ENCODE results near the gene NOTO. TPM values are rescaled to one million over a fixed set of nuclear protein-coding genes. Genes with fewer than 3 reads are reported as not detected.

The NOTO gene
- total RNA-seq, 4 donors from 2014 or later, result not detected

GRCh38 chr2:73232403-73233153, 30.2 kb downstream of the NOTO start:
- Histone ChIP-seq H3K27ac (peak overlapping the region in 3 of 4 donors; percentile 64 to 95 (median 70)), H3K9me3 (no peaks in the 10 kb centered on the region), H3K27me3 (no peaks in the 10 kb centered on the region), H3K36me3 (peaks cover 0 to 26% (median 0%) of the 10 kb centered on the region in 3 donors), H3K4me1 (peaks cover 0 to 34% (median 7%) of the 10 kb centered on the region in 4 donors), H3K4me3 (peak overlapping the region; percentile 49 to 80 (median 78))
- no peak for TF ChIP-seq EP300 (IDR thresholded peaks at IDR 0.05)
- no peak for TF ChIP-seq CTCF (IDR thresholded peaks at IDR 0.05)
- no peak for TF ChIP-seq POLR2A (IDR thresholded peaks at IDR 0.05)
- peak in 1 of 2 donors; percentile 14 for DNase-seq (ENCODE audit: low spot score in 2 of 2)
- 1 to 2% methylated on average over 24 to 30 of the region's 37 CpGs for WGBS, 2 donors

- Histone ChIP-seq H3K4me1 (peaks cover 0 to 42% (median 7%) of the 10 kb centered on the region in 4 donors), H3K27me3 (no peaks in the 10 kb centered on the region), H3K27ac (peak within 1 kb of the TSS; percentile 63 to 95 (median 92)), H3K9me3 (no peaks in the 10 kb centered on the region), H3K36me3 (peaks cover 0 to 18% (median 0%) of the 10 kb centered on the region in 3 donors), H3K4me3 (peak within 1 kb of the TSS; percentile 49 to 80 (median 78))
- TF ChIP-seq CTCF (IDR thresholded peaks at IDR 0.05), result peak in 1 of 5 experiments; percentile 50
- TF ChIP-seq POLR2A (IDR thresholded peaks at IDR 0.05), result peak in 1 of 2 donors; percentile 32
- TF ChIP-seq EP300 (IDR thresholded peaks at IDR 0.05), result peak; percentile 51 to 66
- DNase-seq (ENCODE audit: low spot score in 2 of 2), result peak; percentile 98 to 99
- 0% methylated on average over 24 to 58 of the region's 67 CpGs for WGBS, 2 donors
Measured at GRCh38 chr2:73233154-73233931, 31.0 kb downstream of the NOTO start, which contains the start of gene PRADC1. PRADC1 (minus strand) TSS chr2:73233239; CDS start chr2:73233160, 79 bp downstream.

GRCh38 chr2:73233932-73234832, 31.8 kb downstream of the NOTO start, which contains the start of gene CCT7:
CCT7 (plus strand) TSS chr2:73234308; CDS start chr2:73234379, 71 bp downstream.
- no peaks in the 10 kb centered on the region for H3K27me3 ChIP-seq
- H3K36me3 ChIP-seq, result peaks cover 0 to 14% (median 0%) of the 10 kb centered on the region in 3 donors
- H3K9me3 ChIP-seq, result no peaks in the 10 kb centered on the region
- TF ChIP-seq POLR2A (IDR thresholded peaks at IDR 0.05) (peak in 1 of 2 donors; percentile 68), CTCF (IDR thresholded peaks at IDR 0.05) (no peak), EP300 (IDR thresholded peaks at IDR 0.05) (peak; percentile 66 to 97)
- peak; percentile 72 to 89 for DNase-seq (ENCODE audit: low spot score in 2 of 2)
- H3K4me1 ChIP-seq, result peaks cover 0 to 50% (median 7%) of the 10 kb centered on the region in 4 donors
- H3K27ac ChIP-seq, result peak within 1 kb of the TSS; percentile 63 to 95 (median 92)
- WGBS, 2 donors, result 0% methylated on average over 35 to 65 of the region's 69 CpGs
- peak within 1 kb of the TSS; percentile 49 to 80 (median 69) for H3K4me3 ChIP-seq

- TF ChIP-seq POLR2A (IDR thresholded peaks at IDR 0.05) (no peak), EP300 (IDR thresholded peaks at IDR 0.05) (no peak), CTCF (IDR thresholded peaks at IDR 0.05) (no peak)
- peaks cover 0 to 57% (median 7%) of the 10 kb centered on the region in 4 donors for H3K4me1 ChIP-seq
- H3K27me3 ChIP-seq, result no peaks in the 10 kb centered on the region
- peak overlapping the region; percentile 49 to 80 (median 69) for H3K4me3 ChIP-seq
- peak overlapping the region in 1 of 4 donors; percentile 95 for H3K27ac ChIP-seq
- 68 to 69% methylated on average over 11 of the region's 11 CpGs for whole genome bisulfite sequencing, 2 donors
- H3K36me3 ChIP-seq, result peaks cover 0 to 17% (median 6%) of the 10 kb centered on the region in 3 donors
- H3K9me3 ChIP-seq, result no peaks in the 10 kb centered on the region
- DNase-seq (ENCODE audit: low spot score in 2 of 2), result no peak
Measured at GRCh38 chr2:73235315-73236028, 33.1 kb downstream of the NOTO start.
